Endothelial cell of umbilical vein (primary cell): ENCODE results near the gene EXOC6B. TPM values are rescaled to one million over a fixed set of nuclear protein-coding genes. Genes with fewer than 3 reads are reported as not detected.

Source experiments
- BruUV-seq: library from RNA; stranded (reverse); fragments of 400-500 nt; replicated peaks from 2 replicates; lab custom pipeline; 2021; lab: Mats Ljungman, UMichigan
- CTCF ChIA-PET: fragments of 300-600, 350-600 bp; sonication (Branson Sonifier 250); formaldehyde crosslinking; loops from one replicate; lab custom pipeline; 2021; ENCODE audit warnings: antibody characterized with exemption, inconsistent platforms; lab: Charles Lee
- POLR2A ChIA-PET: fragments of 300-600, 350-600 bp; sonication (Branson Sonifier 250); formaldehyde crosslinking; loops from one replicate; lab custom pipeline; 2021; ENCODE audit warnings: antibody characterized with exemption, inconsistent platforms; lab: Charles Lee
- DNase-seq: peaks from one replicate; pipeline ENCODE4 v3.0.0-alpha.2; 2011; ENCODE audit warnings: low read depth, low spot score
- FAIRE-seq: peaks from 2 replicates; lab custom pipeline; 2011; peaks lifted over from hg19 to GRCh38; lab: Jason Lieb, UNC
- H2AFZ ChIP-seq: 2 replicates; pipeline ENCODE4 v1.6.0; 2012; ENCODE audit warnings: low read depth, low read length, control low read depth, inconsistent platforms
- H3K27ac ChIP-seq: 2 replicates; pipeline ENCODE4 v1.5.1; 2011; ENCODE audit warnings: low read depth, mild to moderate bottlenecking, control low read depth, low read length, moderate library complexity; ENCODE audit not compliant: insufficient read depth
- H3K27me3 ChIP-seq, 2 experiments: 2 replicates each; pipeline versions ENCODE4 v1.6.0 to v1.6.1; 2011; ENCODE audit warnings: low read length in 2 of 2, mixed read lengths in 1 of 2; ENCODE audit not compliant: control insufficient read depth in 2 of 2, insufficient read depth in 2 of 2
- H3K36me3 ChIP-seq, 2 experiments: 2 replicates in 1 of 2; 3 replicates in 1 of 2; pipeline ENCODE4 v1.5.1; 2011; ENCODE audit warnings: low read length in 2 of 2, mild to moderate bottlenecking in 1 of 2, moderate library complexity in 1 of 2; ENCODE audit not compliant: control insufficient read depth in 2 of 2, insufficient read depth in 2 of 2; ENCODE audit errors: extremely low read depth in 1 of 2
- H3K4me1 ChIP-seq: 3 replicates; pipeline ENCODE4 v1.5.1; 2011; ENCODE audit warnings: mild to moderate bottlenecking, low read length; ENCODE audit not compliant: control insufficient read depth, insufficient read depth; ENCODE audit errors: extremely low read depth
- H3K4me2 ChIP-seq: 2 replicates; pipeline ENCODE4 v1.6.1; 2011; ENCODE audit warnings: low read length, control low read depth, mixed read lengths; ENCODE audit not compliant: insufficient read depth
- H3K4me3 ChIP-seq, 3 experiments: fragments of 200-600 bp in 1 of 3; sonication (generic), shearing (Covaris generic) in 1 of 3; replicated peaks in 1 of 3; 2 replicates each; pipeline ENCODE4 v1.5.1; 2011 to 2016; ENCODE audit warnings: control low read depth in 3 of 3, low read length in 3 of 3, mild to moderate bottlenecking in 2 of 3, inconsistent platforms in 1 of 3, low read depth in 1 of 3, moderate library complexity in 1 of 3; ENCODE audit not compliant: insufficient read depth in 1 of 3
- H3K79me2 ChIP-seq: 2 replicates; pipeline ENCODE4 v1.6.0; 2012; ENCODE audit warnings: low read length, inconsistent platforms; ENCODE audit not compliant: control insufficient read depth, insufficient read depth
- H3K9ac ChIP-seq: replicated peaks from 2 replicates; pipeline ENCODE3; 2011; ENCODE audit warnings: low read length, control low read depth; ENCODE audit not compliant: insufficient read depth; ENCODE audit errors: extremely low read depth
- H3K9me1 ChIP-seq: replicated peaks from 3 replicates; pipeline ENCODE4 v1.6.0; 2011; ENCODE audit warnings: mild to moderate bottlenecking, low read length; ENCODE audit not compliant: control insufficient read depth, insufficient read depth; ENCODE audit errors: extremely low read depth
- H3K9me3 ChIP-seq: replicated peaks from 2 replicates; pipeline ENCODE4 v1.5.1; 2012; ENCODE audit warnings: low read length, inconsistent platforms; ENCODE audit not compliant: control insufficient read depth, insufficient read depth
- H4K20me1 ChIP-seq: replicated peaks from 2 replicates; pipeline ENCODE3; 2011; ENCODE audit warnings: mild to moderate bottlenecking, low read length; ENCODE audit not compliant: control insufficient read depth, insufficient read depth; ENCODE audit errors: extremely low read depth
- EZH2 ChIP-seq: IDR thresholded peaks from 2 replicates; pipeline ENCODE4 v1.6.1; 2012; ENCODE audit warnings: borderline replicate concordance, low read depth, mild to moderate bottlenecking, moderate library complexity, low read length, inconsistent platforms; ENCODE audit not compliant: severe bottlenecking
- FOS ChIP-seq: IDR thresholded peaks from 2 replicates; pipeline ENCODE4 v1.6.1; 2011; ENCODE audit warnings: mild to moderate bottlenecking, low read length, moderate library complexity, borderline replicate concordance; ENCODE audit not compliant: insufficient read depth
- GATA2 ChIP-seq: IDR thresholded peaks from 2 replicates; pipeline ENCODE4 v1.7.0; 2011; ENCODE audit warnings: low read depth, mild to moderate bottlenecking, moderate library complexity, mixed read lengths, low read length; ENCODE audit not compliant: insufficient read length, insufficient read depth
- JUN ChIP-seq: IDR thresholded peaks from 2 replicates; pipeline ENCODE4 v1.6.1; 2011; ENCODE audit warnings: borderline replicate concordance, low read depth; ENCODE audit not compliant: insufficient read length, insufficient read depth
- POLR2A ChIP-seq: IDR thresholded peaks from 2 replicates; pipeline ENCODE4 v1.6.1; 2012; ENCODE audit warnings: low read depth, mild to moderate bottlenecking, control low read depth, low read length
- POLR2AphosphoS5 ChIP-seq: IDR thresholded peaks from 2 replicates; pipeline ENCODE4 v1.6.1; 2012; ENCODE audit warnings: low read depth, mild to moderate bottlenecking, control low read depth, low read length, moderate library complexity; ENCODE audit not compliant: insufficient read depth
- dilution Hi-C: fragments of 300-500 bp; cut with MboI; formaldehyde crosslinking; loops from one replicate; pipeline ENCODE4 v1.15.0; 2019; ENCODE audit warnings: low sequenced_read_pairs; ENCODE audit not compliant: extremely low pct_ligation_motif_present
- intact Hi-C: fragments of 100-400 bp; cut with micrococcal nuclease; formaldehyde crosslinking; loops from one replicate; pipeline ENCODE4 v1.10.0; 2022
- polyA plus RNA-seq, 4 experiments: library from polyadenylated mRNA; depleted of rRNA in 3 of 4; stranded (reverse) in 3 of 4; unstranded in 1 of 4; fragments of >200 nt; gene quantifications; 2 replicates each; pipeline versions ENCODE4 v1.2.1 to v1.2.3, GENCODE V29; 2011 to 2012; ENCODE audit warnings: missing spikeins in 1 of 4
- total RNA-seq: library from RNA; stranded (reverse); gene quantifications from 2 replicates; pipeline ENCODE4 v1.2.3, GENCODE V29; 2021
- TF ChIP-seq, protein P1 (sequence below), 2 donors: IDR thresholded peaks; 1 replicate in 1 of 2; 2 replicates in 1 of 2; pipeline ENCODE4 v1.5.1; 2011; ENCODE audit warnings: low read length in 2 of 2, mild to moderate bottlenecking in 2 of 2, moderate library complexity in 2 of 2, control low read depth in 1 of 2, inconsistent platforms in 1 of 2, low read depth in 1 of 2; ENCODE audit not compliant: insufficient read depth in 1 of 2; ENCODE audit errors: extremely low read depth in 1 of 2
- TF ChIP-seq, protein P2 (sequence below): IDR thresholded peaks from 2 replicates; pipeline ENCODE4 v1.6.1; 2011; ENCODE audit not compliant: insufficient read depth, insufficient read length

Gene EXOC6B
- total and polyA plus RNA-seq, 2 donors (not counting 3 experiments of a cell fraction or from before 2014, with no cell fraction given), result 10.8 to 34.8 TPM

DNA sequence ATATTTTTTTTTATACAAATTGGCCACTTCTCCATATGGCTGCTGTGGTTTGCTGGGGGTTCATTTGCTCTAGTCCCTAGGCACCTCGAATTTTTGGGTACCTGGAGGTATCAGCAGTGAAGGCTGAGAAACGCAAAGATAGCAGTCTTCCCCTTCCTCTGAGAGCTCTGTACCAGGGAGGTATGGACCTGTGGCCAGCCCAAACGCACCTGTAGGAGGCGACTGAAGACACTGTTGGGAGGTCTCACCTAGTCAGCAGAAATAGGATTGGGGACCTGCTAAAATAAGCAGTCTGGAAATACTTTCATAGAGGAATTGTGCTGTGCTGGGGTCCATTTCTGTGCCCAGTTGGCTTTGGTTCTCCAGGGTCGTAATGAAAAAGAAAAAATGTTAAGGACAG, 385.9 kb downstream of the EXOC6B start:
- H3K27me3 ChIP-seq, result no peaks in the 10 kb centered on the region
- BruUV-seq, result no TSS peak
- intact Hi-C loops (no loop called here), dilution Hi-C loops (no loop called here)
- DNase-seq, result no peak
- H3K9me3 ChIP-seq, result no peaks in the 10 kb centered on the region
- TF ChIP-seq JUN (no peak), FOS (no peak), EZH2 (no peak), POLR2AphosphoS5 (no peak), GATA2 (no peak), POLR2A (no peak)
- TF ChIP-seq, protein P1, sequence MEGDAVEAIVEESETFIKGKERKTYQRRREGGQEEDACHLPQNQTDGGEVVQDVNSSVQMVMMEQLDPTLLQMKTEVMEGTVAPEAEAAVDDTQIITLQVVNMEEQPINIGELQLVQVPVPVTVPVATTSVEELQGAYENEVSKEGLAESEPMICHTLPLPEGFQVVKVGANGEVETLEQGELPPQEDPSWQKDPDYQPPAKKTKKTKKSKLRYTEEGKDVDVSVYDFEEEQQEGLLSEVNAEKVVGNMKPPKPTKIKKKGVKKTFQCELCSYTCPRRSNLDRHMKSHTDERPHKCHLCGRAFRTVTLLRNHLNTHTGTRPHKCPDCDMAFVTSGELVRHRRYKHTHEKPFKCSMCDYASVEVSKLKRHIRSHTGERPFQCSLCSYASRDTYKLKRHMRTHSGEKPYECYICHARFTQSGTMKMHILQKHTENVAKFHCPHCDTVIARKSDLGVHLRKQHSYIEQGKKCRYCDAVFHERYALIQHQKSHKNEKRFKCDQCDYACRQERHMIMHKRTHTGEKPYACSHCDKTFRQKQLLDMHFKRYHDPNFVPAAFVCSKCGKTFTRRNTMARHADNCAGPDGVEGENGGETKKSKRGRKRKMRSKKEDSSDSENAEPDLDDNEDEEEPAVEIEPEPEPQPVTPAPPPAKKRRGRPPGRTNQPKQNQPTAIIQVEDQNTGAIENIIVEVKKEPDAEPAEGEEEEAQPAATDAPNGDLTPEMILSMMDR (IDR thresholded peaks at IDR 0.05; ENCODE audit: extremely low read depth in 1 of 2, insufficient read depth in 1 of 2, low read depth in 1 of 2, low read length in 2 of 2), result no peak
- TF ChIP-seq, protein P2, sequence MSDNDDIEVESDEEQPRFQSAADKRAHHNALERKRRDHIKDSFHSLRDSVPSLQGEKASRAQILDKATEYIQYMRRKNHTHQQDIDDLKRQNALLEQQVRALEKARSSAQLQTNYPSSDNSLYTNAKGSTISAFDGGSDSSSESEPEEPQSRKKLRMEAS, result no peak
- no peak overlapping the region for H3K4me2 ChIP-seq
- no peak for FAIRE-seq
- H2AFZ ChIP-seq, result no peak overlapping the region
- no peak overlapping the region for H3K27ac ChIP-seq
- H4K20me1 ChIP-seq, result no peaks in the 10 kb centered on the region
- no peaks in the 10 kb centered on the region for H3K79me2 ChIP-seq
- POLR2A ChIA-PET, result no interaction called here
- H3K4me3 ChIP-seq, result no peak overlapping the region
- no peaks in the 10 kb centered on the region for H3K36me3 ChIP-seq
- CTCF ChIA-PET, result interaction anchor here (1.6 kb wide), 1 partner anchor 12 kb away, joined by 3 read pairs; no protein-coding TSS in a partner anchor
- no peak overlapping the region for H3K9ac ChIP-seq
- no peaks in the 10 kb centered on the region for H3K9me1 ChIP-seq
- no peaks in the 10 kb centered on the region for H3K4me1 ChIP-seq
